GM18858 (cell line): ENCODE measurements around the gene SLC35A2.
"Not testable (repeated sequence)": the region's sequence is repeated elsewhere in the genome, so short reads cannot be mapped to it uniquely, and the experiment has no call there.

Experiments used
- ATAC-seq: cut with Tn5 transposase; IDR thresholded peaks from one replicate; pipeline ENCODE4 v1.9.1; 2021; ENCODE audit not compliant: unreplicated experiment

Gene SLC35A2

GRCh38 chrX:48903290-48903689 lies 8.2 kb downstream of the SLC35A2 start:
- no peak for ATAC-seq

GRCh38 chrX:48902776-48903175 lies 8.7 kb downstream of the SLC35A2 start:
- ATAC-seq: no peak

- ATAC-seq: no peak
These were observed 9.3 kb downstream of the SLC35A2 start for GRCh38 chrX:48902135-48902534.

GRCh38 chrX:48901069-48901468 lies 10.4 kb downstream of the SLC35A2 start:
- ATAC-seq: no peak

- no peak for ATAC-seq
These were observed 12.4 kb downstream of the SLC35A2 start for GRCh38 chrX:48899078-48899410.

GRCh38 chrX:48897625-48898306 lies 13.7 kb downstream of the SLC35A2 start, which contains the start of the genes PQBP1 and TIMM17B:
PQBP1 (plus strand) TSS chrX:48897930; CDS start chrX:48898510, 580 bp downstream.
TIMM17B (minus strand) TSS chrX:48897768; CDS start chrX:48897749, 19 bp downstream.
- ATAC-seq: peak; percentile 89

- ATAC-seq: no peak
These were observed 14.3 kb downstream of the SLC35A2 start for GRCh38 chrX:48897157-48897624.

- no peak for ATAC-seq
These were observed 14.8 kb downstream of the SLC35A2 start for GRCh38 chrX:48896611-48897011.

- no peak for ATAC-seq
These were observed 16.6 kb downstream of the SLC35A2 start for GRCh38 chrX:48894891-48895290.

- ATAC-seq: no peak
These were observed 17.7 kb downstream of the SLC35A2 start for GRCh38 chrX:48893556-48894348.

- ATAC-seq: no peak
These were observed 18.6 kb downstream of the SLC35A2 start for GRCh38 chrX:48892896-48893295.

- peak; percentile 68 for ATAC-seq
These were observed 19.8 kb downstream of the SLC35A2 start for GRCh38 chrX:48891402-48892288.

GRCh38 chrX:48890934-48891401 lies 20.5 kb downstream of the SLC35A2 start:
- peak; percentile 24 for ATAC-seq

GRCh38 chrX:48890296-48890925 lies 21.0 kb downstream of the SLC35A2 start:
- no peak for ATAC-seq

GRCh38 chrX:48886586-48886985 lies 24.9 kb downstream of the SLC35A2 start:
- not testable (repeated sequence) for ATAC-seq

GRCh38 chrX:48883729-48884128 lies 27.7 kb downstream of the SLC35A2 start:
- no peak for ATAC-seq

- ATAC-seq: not testable (repeated sequence)
These were observed 34.5 kb downstream of the SLC35A2 start for GRCh38 chrX:48876944-48877343.

- not testable (repeated sequence) for ATAC-seq
These were observed 39.4 kb downstream of the SLC35A2 start for GRCh38 chrX:48872017-48872416.

GRCh38 chrX:48864210-48864609 lies 47.2 kb downstream of the SLC35A2 start:
- ATAC-seq: no peak

- no peak for ATAC-seq
These were observed 56.5 kb downstream of the SLC35A2 start for GRCh38 chrX:48854898-48855297.
